Endothelial cell of umbilical vein (primary cell): Measurements from ENCODE around the gene UBFD1. TPM values are rescaled to one million over a fixed set of nuclear protein-coding genes. Genes with fewer than 3 reads are reported as not detected.

Experiments
- BruUV-seq: library from RNA; stranded (reverse); fragments of 400-500 nt; replicated peaks from 2 replicates; lab custom pipeline; 2021; lab: Mats Ljungman, UMichigan
- CTCF ChIA-PET: fragments of 300-600, 350-600 bp; sonication (Branson Sonifier 250); formaldehyde crosslinking; loops from one replicate; lab custom pipeline; 2021; ENCODE audit warnings: antibody characterized with exemption, inconsistent platforms; lab: Charles Lee
- POLR2A ChIA-PET: fragments of 300-600, 350-600 bp; sonication (Branson Sonifier 250); formaldehyde crosslinking; loops from one replicate; lab custom pipeline; 2021; ENCODE audit warnings: antibody characterized with exemption, inconsistent platforms; lab: Charles Lee
- DNase-seq: peaks from one replicate; pipeline ENCODE4 v3.0.0-alpha.2; 2011; ENCODE audit warnings: low read depth, low spot score
- FAIRE-seq: peaks from 2 replicates; lab custom pipeline; 2011; peaks lifted over from hg19 to GRCh38; lab: Jason Lieb, UNC
- H2AFZ ChIP-seq: 2 replicates; pipeline ENCODE4 v1.6.0; 2012; ENCODE audit warnings: low read depth, low read length, control low read depth, inconsistent platforms
- H3K27ac ChIP-seq: 2 replicates; pipeline ENCODE4 v1.5.1; 2011; ENCODE audit warnings: low read depth, mild to moderate bottlenecking, control low read depth, low read length, moderate library complexity; ENCODE audit not compliant: insufficient read depth
- H3K27me3 ChIP-seq, 2 experiments: 2 replicates each; pipeline versions ENCODE4 v1.6.0 to v1.6.1; 2011; ENCODE audit warnings: low read length in 2 of 2, mixed read lengths in 1 of 2; ENCODE audit not compliant: control insufficient read depth in 2 of 2, insufficient read depth in 2 of 2
- H3K36me3 ChIP-seq, 2 experiments: 2 replicates in 1 of 2; 3 replicates in 1 of 2; pipeline ENCODE4 v1.5.1; 2011; ENCODE audit warnings: low read length in 2 of 2, mild to moderate bottlenecking in 1 of 2, moderate library complexity in 1 of 2; ENCODE audit not compliant: control insufficient read depth in 2 of 2, insufficient read depth in 2 of 2; ENCODE audit errors: extremely low read depth in 1 of 2
- H3K4me1 ChIP-seq: 3 replicates; pipeline ENCODE4 v1.5.1; 2011; ENCODE audit warnings: mild to moderate bottlenecking, low read length; ENCODE audit not compliant: control insufficient read depth, insufficient read depth; ENCODE audit errors: extremely low read depth
- H3K4me2 ChIP-seq: 2 replicates; pipeline ENCODE4 v1.6.1; 2011; ENCODE audit warnings: low read length, control low read depth, mixed read lengths; ENCODE audit not compliant: insufficient read depth
- H3K4me3 ChIP-seq, 3 experiments: fragments of 200-600 bp in 1 of 3; sonication (generic), shearing (Covaris generic) in 1 of 3; replicated peaks in 1 of 3; 2 replicates each; pipeline ENCODE4 v1.5.1; 2011 to 2016; ENCODE audit warnings: control low read depth in 3 of 3, low read length in 3 of 3, mild to moderate bottlenecking in 2 of 3, inconsistent platforms in 1 of 3, low read depth in 1 of 3, moderate library complexity in 1 of 3; ENCODE audit not compliant: insufficient read depth in 1 of 3
- H3K79me2 ChIP-seq: 2 replicates; pipeline ENCODE4 v1.6.0; 2012; ENCODE audit warnings: low read length, inconsistent platforms; ENCODE audit not compliant: control insufficient read depth, insufficient read depth
- H3K9ac ChIP-seq: replicated peaks from 2 replicates; pipeline ENCODE3; 2011; ENCODE audit warnings: low read length, control low read depth; ENCODE audit not compliant: insufficient read depth; ENCODE audit errors: extremely low read depth
- H3K9me1 ChIP-seq: replicated peaks from 3 replicates; pipeline ENCODE4 v1.6.0; 2011; ENCODE audit warnings: mild to moderate bottlenecking, low read length; ENCODE audit not compliant: control insufficient read depth, insufficient read depth; ENCODE audit errors: extremely low read depth
- H3K9me3 ChIP-seq: replicated peaks from 2 replicates; pipeline ENCODE4 v1.5.1; 2012; ENCODE audit warnings: low read length, inconsistent platforms; ENCODE audit not compliant: control insufficient read depth, insufficient read depth
- H4K20me1 ChIP-seq: replicated peaks from 2 replicates; pipeline ENCODE3; 2011; ENCODE audit warnings: mild to moderate bottlenecking, low read length; ENCODE audit not compliant: control insufficient read depth, insufficient read depth; ENCODE audit errors: extremely low read depth
- CTCF ChIP-seq, 2 donors: IDR thresholded peaks; 1 replicate in 1 of 2; 2 replicates in 1 of 2; pipeline ENCODE4 v1.5.1; 2011; ENCODE audit warnings: low read length in 2 of 2, mild to moderate bottlenecking in 2 of 2, moderate library complexity in 2 of 2, control low read depth in 1 of 2, inconsistent platforms in 1 of 2, low read depth in 1 of 2; ENCODE audit not compliant: insufficient read depth in 1 of 2; ENCODE audit errors: extremely low read depth in 1 of 2
- EZH2 ChIP-seq: IDR thresholded peaks from 2 replicates; pipeline ENCODE4 v1.6.1; 2012; ENCODE audit warnings: borderline replicate concordance, low read depth, mild to moderate bottlenecking, moderate library complexity, low read length, inconsistent platforms; ENCODE audit not compliant: severe bottlenecking
- FOS ChIP-seq: IDR thresholded peaks from 2 replicates; pipeline ENCODE4 v1.6.1; 2011; ENCODE audit warnings: mild to moderate bottlenecking, low read length, moderate library complexity, borderline replicate concordance; ENCODE audit not compliant: insufficient read depth
- GATA2 ChIP-seq: IDR thresholded peaks from 2 replicates; pipeline ENCODE4 v1.7.0; 2011; ENCODE audit warnings: low read depth, mild to moderate bottlenecking, moderate library complexity, mixed read lengths, low read length; ENCODE audit not compliant: insufficient read length, insufficient read depth
- JUN ChIP-seq: IDR thresholded peaks from 2 replicates; pipeline ENCODE4 v1.6.1; 2011; ENCODE audit warnings: borderline replicate concordance, low read depth; ENCODE audit not compliant: insufficient read length, insufficient read depth
- MAX ChIP-seq: IDR thresholded peaks from 2 replicates; pipeline ENCODE4 v1.6.1; 2011; ENCODE audit not compliant: insufficient read depth, insufficient read length
- MYC ChIP-seq: IDR thresholded peaks from one replicate; pipeline ENCODE4 v1.6.1; 2011; ENCODE audit warnings: mild to moderate bottlenecking, low read depth, low read length
- POLR2A ChIP-seq: IDR thresholded peaks from 2 replicates; pipeline ENCODE4 v1.6.1; 2012; ENCODE audit warnings: low read depth, mild to moderate bottlenecking, control low read depth, low read length
- POLR2AphosphoS5 ChIP-seq: IDR thresholded peaks from 2 replicates; pipeline ENCODE4 v1.6.1; 2012; ENCODE audit warnings: low read depth, mild to moderate bottlenecking, control low read depth, low read length, moderate library complexity; ENCODE audit not compliant: insufficient read depth
- dilution Hi-C: fragments of 300-500 bp; cut with MboI; formaldehyde crosslinking; loops from one replicate; pipeline ENCODE4 v1.15.0; 2019; ENCODE audit warnings: low sequenced_read_pairs; ENCODE audit not compliant: extremely low pct_ligation_motif_present
- intact Hi-C: fragments of 100-400 bp; cut with micrococcal nuclease; formaldehyde crosslinking; loops from one replicate; pipeline ENCODE4 v1.10.0; 2022
- polyA plus RNA-seq, 4 experiments: library from polyadenylated mRNA; depleted of rRNA in 3 of 4; stranded (reverse) in 3 of 4; unstranded in 1 of 4; fragments of >200 nt; gene quantifications; 2 replicates each; pipeline versions ENCODE4 v1.2.1 to v1.2.3, GENCODE V29; 2011 to 2012; ENCODE audit warnings: missing spikeins in 1 of 4
- total RNA-seq: library from RNA; stranded (reverse); gene quantifications from 2 replicates; pipeline ENCODE4 v1.2.3, GENCODE V29; 2021

Gene UBFD1
- total and polyA plus RNA-seq, 2 donors (not counting 3 experiments of a cell fraction or from before 2014, with no cell fraction given) = 50.0 to 69.9 TPM

GRCh38 chr16:23515881-23516280 lies 41.6 kb upstream of the UBFD1 start:
- no peak overlapping the region for H3K4me3 ChIP-seq
- no TSS peak for BruUV-seq
- peaks cover 8% of the 10 kb centered on the region for H3K4me1 ChIP-seq
- H3K4me2 ChIP-seq = no peak overlapping the region
- H3K9me3 ChIP-seq = no peaks in the 10 kb centered on the region
- no peak overlapping the region for H2AFZ ChIP-seq
- no peak overlapping the region for H3K27ac ChIP-seq
- H3K27me3 ChIP-seq = no peaks in the 10 kb centered on the region
- intact Hi-C loops (no loop called here), dilution Hi-C loops (no loop called here)
- TF ChIP-seq CTCF (IDR thresholded peaks at IDR 0.05; ENCODE audit: extremely low read depth in 1 of 2, insufficient read depth in 1 of 2, low read depth in 1 of 2, low read length in 2 of 2) (no peak), POLR2A (no peak), EZH2 (no peak), FOS (no peak), GATA2 (no peak), POLR2AphosphoS5 (no peak), MYC (no peak), MAX (no peak), JUN (no peak)
- H4K20me1 ChIP-seq = no peaks in the 10 kb centered on the region
- FAIRE-seq = no peak
- no peak for DNase-seq
- no peaks in the 10 kb centered on the region for H3K36me3 ChIP-seq
- no peak overlapping the region for H3K9ac ChIP-seq
- H3K79me2 ChIP-seq = no peaks in the 10 kb centered on the region
- ChIA-PET POLR2A (interaction anchor here (0.6 kb wide), 1 partner anchor 152 kb away, joined by 5 read pairs; no protein-coding TSS in a partner anchor), CTCF (interaction anchor here (1.4 kb wide), 1 partner anchor 9 kb away, joined by 4 read pairs; no protein-coding TSS in a partner anchor)
- no peaks in the 10 kb centered on the region for H3K9me1 ChIP-seq
